Measurements from ENCODE around the gene KRT86. TPM values are rescaled to one million over a fixed set of nuclear protein-coding genes. Genes with fewer than 3 reads are reported as not detected.

KRT86 gene
- polyA plus RNA-seq, 2 of the 4 experiments (the other 2 are of a cell fraction), result 23.5 to 378 TPM

- no peak for ATAC-seq
- Histone ChIP-seq H3K27ac (peak overlapping the region; percentile 7 to 65; a peak in 3 of 6 replicates), H3K4me2 (no peak overlapping the region), H3K9me3 (peaks cover 5% of the 10 kb centered on the region; the same call in 2 of the 3 replicates), H3K4me3 (no peak overlapping the region), H3K4me1 (peaks cover 13% of the 10 kb centered on the region)
- WGBS (ENCODE audit: missing lambda C conversion rate), result 76% methylated on average over 2 of the region's 2 CpGs
- no peak for TF ChIP-seq NFE2L2 (conservative IDR thresholded peaks at IDR 0.05; ENCODE audit: low read length)
- no peak for TF ChIP-seq HES2 (IDR thresholded peaks at IDR 0.05)
- no peak for TF ChIP-seq EHMT2 (IDR thresholded peaks at IDR 0.05; ENCODE audit: low read depth)
- TF ChIP-seq RCOR1 (IDR thresholded peaks at IDR 0.05; ENCODE audit: low read depth, low read length), result no peak
- TF ChIP-seq FOXS1 (CRISPR knock-in tag; IDR thresholded peaks at IDR 0.05), result no peak
- TF ChIP-seq BHLHE40 (IDR thresholded peaks at IDR 0.05; ENCODE audit: low read depth, low read length), result no peak
- no peak for TF ChIP-seq E2F6 (IDR thresholded peaks at IDR 0.05; ENCODE audit: borderline replicate concordance, low read depth)
- TF ChIP-seq USF2 (IDR thresholded peaks at IDR 0.05), result no peak
- TF ChIP-seq RNF2 (IDR thresholded peaks at IDR 0.05; ENCODE audit: borderline replicate concordance, low read depth), result no peak
- TF ChIP-seq RFX5 (IDR thresholded peaks at IDR 0.05), result no peak
- ChIA-PET CTCF (interaction anchor here (0.6 to 14.8 kb wide), 10 partner anchors 9 to 616 kb away, joined by 3 to 301 read pairs (median 5); partner anchors contain the start of gene KRT86), POLR2A (no interaction called here)
- DNase-seq (ENCODE audit: low read depth in 1 of 2, low spot score in 1 of 2), result no peak
- no peak for FAIRE-seq
These were observed 6.2 kb upstream of the KRT86 start for GRCh38 chr12:52268212-52268611.

GRCh38 chr12:52270541-52271070 is 3.8 kb upstream of the KRT86 start:
- ChIA-PET CTCF (interaction anchor here (1.2 to 14.8 kb wide), 7 partner anchors 10 to 609 kb away, joined by 3 to 301 read pairs (median 11); partner anchors contain the start of gene KRT86), POLR2A (interaction anchor here (1.3 kb wide), 1 partner anchor 9 kb away, joined by 3 read pairs; no protein-coding TSS in a partner anchor)
- peaks cover 5% of the 10 kb centered on the region; the same call in 2 of the 3 replicates for H3K9me3 ChIP-seq
- DNase-seq (ENCODE audit: low read depth in 1 of 2, low spot score in 1 of 2), result no peak
- TF ChIP-seq HOXB13 (CRISPR knock-in tag; IDR thresholded peaks at IDR 0.05; ENCODE audit: low read depth) (no peak), ESRRA (IDR thresholded peaks at IDR 0.05; ENCODE audit: borderline replicate concordance, low read length) (no peak), ZSCAN20 (CRISPR knock-in tag; IDR thresholded peaks at IDR 0.05) (no peak), NFE2L2 (conservative IDR thresholded peaks at IDR 0.05; ENCODE audit: low read length) (no peak), CEBPB (IDR thresholded peaks at IDR 0.05) (no peak), HMGXB4 (CRISPR knock-in tag; IDR thresholded peaks at IDR 0.05; ENCODE audit: borderline replicate concordance) (no peak), RFX5 (IDR thresholded peaks at IDR 0.05) (no peak), EP300 (IDR thresholded peaks at IDR 0.05) (no peak), CBX2 (IDR thresholded peaks at IDR 0.05; ENCODE audit: borderline replicate concordance, low read depth) (no peak), REST (IDR thresholded peaks at IDR 0.05) (no peak), JUN (IDR thresholded peaks at IDR 0.05) (no peak), TP53 (CRISPR knock-in tag; IDR thresholded peaks at IDR 0.05) (no peak), BHLHE40 (IDR thresholded peaks at IDR 0.05; ENCODE audit: low read depth, low read length) (no peak), HOXB5 (CRISPR knock-in tag; IDR thresholded peaks at IDR 0.05) (no peak), PBX3 (IDR thresholded peaks at IDR 0.05) (no peak), TFCP2L1 (CRISPR knock-in tag; IDR thresholded peaks at IDR 0.05) (no peak)
- peak overlapping the region; percentile 43 to 77 for H3K27ac ChIP-seq
- H3K4me3 ChIP-seq, result no peak overlapping the region
- peaks cover 8% of the 10 kb centered on the region for H3K4me1 ChIP-seq
- no peak; a peak in 1 of 6 replicates for ATAC-seq
- 84% methylated on average over 6 of the region's 6 CpGs for WGBS (ENCODE audit: missing lambda C conversion rate)
- FAIRE-seq, result no peak
- no peak overlapping the region for H3K4me2 ChIP-seq
